Myocyte (in vitro differentiated cells): ENCODE data around the gene PCNX2. TPM values are rescaled to one million over a fixed set of nuclear protein-coding genes. Genes with fewer than 3 reads are reported as not detected.

Source experiments
- DNase-seq: peaks from one replicate; pipeline ENCODE4 v3.0.0-alpha.2; 2012; ENCODE audit warnings: low read depth
- total RNA-seq: library from RNA; depleted of rRNA; stranded (reverse); fragments of >200 nt; gene quantifications from 2 replicates; pipeline ENCODE4 v1.2.3, GENCODE V29; 2014

The PCNX2 gene
- total RNA-seq, 1 donor from 2014 or later, result 2.3 TPM

DNA sequence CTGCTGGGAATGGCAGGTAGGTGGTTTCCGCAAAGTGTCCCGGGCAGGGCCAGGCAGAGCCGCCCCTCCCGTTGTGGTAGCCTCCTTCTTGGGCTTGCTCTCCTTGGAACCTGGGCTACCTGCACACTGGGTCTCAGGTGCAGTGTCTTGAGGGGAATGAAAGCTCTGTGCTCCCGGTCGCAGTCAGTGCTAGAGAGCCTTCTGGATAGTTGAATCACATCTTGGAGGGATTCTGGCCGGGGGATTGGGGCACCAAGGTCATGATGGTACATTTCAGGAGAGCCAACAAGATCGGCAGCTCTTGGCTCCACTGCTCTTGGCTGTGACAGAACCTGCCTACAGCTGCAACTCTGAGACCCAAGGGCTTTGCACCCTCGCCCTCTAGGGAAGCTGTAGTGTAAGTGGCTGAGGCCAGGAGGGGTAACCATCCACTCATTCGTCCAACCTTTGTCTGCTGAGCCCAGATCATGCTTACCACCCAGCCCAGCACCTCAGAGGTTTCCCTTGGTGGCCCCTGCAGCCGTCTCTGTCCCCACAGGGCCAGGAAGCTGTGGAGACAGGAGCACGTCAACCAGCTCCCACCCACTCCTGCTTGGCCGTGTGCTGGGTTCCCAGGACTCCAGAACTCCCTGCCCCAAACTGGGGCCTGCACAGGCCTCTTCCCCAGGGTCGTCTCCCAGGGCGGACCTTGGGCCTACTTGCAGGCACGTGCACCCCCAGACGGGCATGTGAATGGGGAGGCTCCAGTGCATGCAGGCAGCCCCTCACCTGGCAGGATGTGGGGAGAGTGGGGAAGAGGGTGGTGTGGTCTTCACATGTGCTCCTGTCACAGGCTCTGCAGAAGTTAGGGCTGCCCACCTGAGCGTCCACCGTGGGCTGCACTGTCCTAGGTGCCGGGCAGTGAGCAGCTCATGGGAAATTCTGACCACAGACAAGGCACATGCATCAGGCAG lies 305.1 kb downstream of the PCNX2 start:
- no peak for DNase-seq

- DNase-seq, result peak; percentile 24
Measured at GRCh38 chr1:232988572-232989040, 306.9 kb downstream of the PCNX2 start.

GRCh38 chr1:232987774-232988140 lies 307.8 kb downstream of the PCNX2 start:
- no peak for DNase-seq

DNA sequence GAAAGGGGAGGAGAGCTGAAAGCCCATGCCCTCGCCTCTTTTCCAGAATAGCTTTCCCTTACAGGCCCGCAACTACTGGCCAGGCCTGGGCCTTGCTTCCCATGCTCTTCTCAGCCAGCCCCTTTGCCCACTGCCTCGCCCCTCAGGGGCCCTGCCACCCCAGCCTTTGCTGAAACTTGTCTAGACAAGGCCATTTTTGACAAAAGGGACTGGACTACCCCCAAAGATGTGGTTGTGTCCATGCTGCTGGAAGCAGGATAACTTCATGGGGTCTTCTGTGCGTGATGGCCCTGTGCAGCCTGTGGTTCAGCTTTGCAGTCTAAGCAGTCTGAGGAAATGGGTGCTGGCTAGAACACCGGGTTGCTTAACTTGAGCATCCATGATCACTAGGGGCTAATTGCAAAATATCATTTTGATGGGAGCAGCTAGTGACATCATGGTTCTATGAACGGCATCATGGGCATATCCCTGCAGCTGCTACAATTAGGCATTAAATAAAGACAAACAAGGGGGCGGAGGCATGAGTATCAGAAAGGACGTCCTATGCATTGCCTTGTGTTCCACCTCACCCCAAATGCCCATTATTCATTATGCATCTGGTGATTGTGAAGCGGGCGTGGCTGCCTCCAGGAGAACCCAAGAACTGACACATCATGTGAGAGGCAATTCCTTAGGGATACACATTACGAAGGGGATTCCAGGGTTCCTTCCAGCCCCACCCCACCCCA lies 308.3 kb downstream of the PCNX2 start:
- DNase-seq, result no peak

DNA sequence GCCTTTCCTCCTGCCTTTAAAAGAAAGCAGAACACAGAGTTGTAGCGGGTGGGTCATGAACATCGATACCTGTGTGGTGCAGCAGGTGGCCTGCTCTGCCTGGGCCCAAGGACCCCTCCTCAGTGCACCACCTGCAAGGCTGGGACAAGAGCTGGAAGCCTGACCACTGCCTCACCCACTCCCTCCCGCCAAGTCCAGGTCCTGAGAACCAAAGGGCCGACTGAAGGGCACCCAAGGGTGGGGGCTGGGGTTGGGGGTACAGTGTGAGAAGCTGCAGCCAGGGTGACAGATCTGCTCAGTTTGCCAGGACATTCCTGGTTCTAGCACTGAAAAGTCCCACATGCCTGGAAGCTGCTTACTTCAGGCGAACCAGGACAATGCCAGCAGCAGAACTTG lies 309.0 kb downstream of the PCNX2 start:
- DNase-seq, result no peak

GRCh38 chr1:232985882-232986526 lies 309.5 kb downstream of the PCNX2 start:
- no peak for DNase-seq

DNA sequence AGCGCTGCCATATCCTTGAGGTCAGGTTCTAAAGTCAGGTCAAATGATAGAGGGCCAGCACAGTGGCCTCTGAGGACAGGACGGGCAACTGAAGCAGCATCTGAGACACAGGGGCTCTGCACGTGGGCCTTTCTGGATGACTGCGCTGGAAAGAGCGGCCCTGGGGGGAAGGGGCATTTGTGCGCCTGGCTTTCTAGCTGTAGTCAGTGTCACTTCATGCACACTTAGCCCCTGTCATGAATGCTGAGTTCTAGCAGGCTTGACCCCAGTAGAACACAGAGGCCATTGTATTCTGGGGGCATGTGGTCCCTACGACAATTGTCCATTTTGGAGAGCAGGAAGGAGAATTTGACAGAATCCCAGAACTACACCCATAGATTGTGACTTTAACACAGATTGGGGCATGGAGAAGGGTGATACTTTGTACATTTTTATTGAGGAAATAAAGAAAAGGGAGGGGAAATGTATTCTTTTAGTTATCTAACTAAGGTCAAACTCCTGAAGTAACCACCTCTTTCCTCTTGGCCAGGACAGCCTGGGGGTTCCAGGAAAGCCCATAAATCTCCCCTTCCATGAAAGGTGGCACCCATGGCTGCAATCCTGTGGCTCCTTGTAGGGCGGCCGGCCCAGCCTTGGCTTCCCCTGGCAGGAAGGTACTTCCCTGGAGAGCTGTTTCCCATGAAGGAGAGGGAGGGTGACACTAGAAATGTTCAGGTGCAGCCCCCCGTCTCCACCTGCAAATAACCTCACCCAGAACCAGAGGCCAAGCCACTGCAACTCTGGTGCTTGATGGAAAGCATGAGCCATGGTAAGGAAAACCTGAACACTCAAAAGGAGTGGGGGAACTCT lies 310.7 kb downstream of the PCNX2 start:
- DNase-seq, result no peak

DNA sequence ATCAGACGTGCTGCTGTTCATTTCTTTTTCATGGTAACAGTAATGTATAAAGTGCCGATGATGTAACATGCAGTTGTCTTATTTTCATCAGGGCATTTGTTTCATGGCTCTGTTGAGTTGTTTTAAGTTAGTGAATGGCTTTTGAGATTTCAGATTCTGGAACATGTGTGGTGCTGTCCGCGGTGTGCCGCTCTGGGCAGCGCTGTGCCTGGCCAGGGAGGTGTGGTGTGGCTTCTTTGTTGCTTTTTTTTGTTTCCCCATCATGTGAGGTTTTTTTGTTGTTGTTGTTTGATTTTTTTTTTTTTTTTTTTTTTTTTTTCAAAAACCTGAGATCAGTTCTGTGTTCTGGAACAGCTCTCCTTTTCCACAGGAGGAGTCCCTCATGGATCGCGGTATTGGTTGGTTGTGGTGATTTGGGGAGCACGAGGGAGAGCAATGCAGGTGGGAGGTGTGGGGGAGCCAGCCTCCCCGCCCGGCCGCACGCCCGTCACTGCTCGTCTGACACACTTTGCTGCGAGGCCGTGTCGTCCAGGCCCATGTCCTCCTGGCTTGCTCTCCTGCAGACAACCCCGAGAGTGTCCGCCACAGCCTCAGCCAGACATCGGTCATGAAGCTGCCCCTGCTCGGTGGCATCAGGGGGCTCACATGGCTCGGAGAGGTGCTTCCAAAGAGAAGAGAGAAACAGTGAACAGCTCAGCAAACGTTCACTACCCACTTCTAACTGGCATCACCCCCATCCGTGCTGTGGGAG lies 311.5 kb downstream of the PCNX2 start:
- DNase-seq, result no peak

GRCh38 chr1:232983375-232983774 lies 312.1 kb downstream of the PCNX2 start:
- DNase-seq, result no peak

DNA sequence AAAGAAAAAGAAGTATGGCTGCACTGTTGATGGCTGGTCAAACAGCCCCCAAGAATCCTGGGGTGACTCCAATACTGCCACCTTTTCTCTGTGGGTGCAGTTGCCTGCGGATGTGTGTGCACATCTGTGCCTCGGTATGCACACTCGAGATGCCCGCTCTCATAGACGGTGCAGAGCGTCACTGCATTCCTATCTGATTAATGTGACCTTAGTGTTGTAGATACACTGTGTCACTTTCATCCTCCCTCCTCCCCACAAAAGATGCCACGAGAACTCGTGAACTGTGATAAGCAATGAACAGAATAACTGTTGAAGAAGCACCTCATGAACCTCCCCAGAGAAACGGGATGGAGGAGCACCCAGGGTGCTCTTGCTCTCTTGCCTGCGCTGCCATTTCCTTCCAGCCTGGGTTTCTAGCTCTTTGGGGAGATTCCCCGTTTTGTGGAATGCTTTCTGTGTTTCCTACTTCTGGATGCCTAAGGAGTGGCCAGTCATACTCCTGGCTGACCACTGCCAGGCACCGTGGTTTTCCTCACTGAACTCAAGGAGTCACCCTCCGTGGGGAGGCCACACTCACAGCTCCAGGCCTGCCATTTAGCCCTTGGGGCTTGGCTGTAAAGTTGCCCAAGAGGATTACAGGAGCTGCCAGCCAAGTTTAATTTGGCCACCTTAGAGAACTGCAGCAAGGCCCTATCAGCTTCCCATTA lies 313.1 kb downstream of the PCNX2 start:
- DNase-seq, result peak; percentile 63

- no peak for DNase-seq
Measured at GRCh38 chr1:232980986-232981560, 314.5 kb downstream of the PCNX2 start.

DNA sequence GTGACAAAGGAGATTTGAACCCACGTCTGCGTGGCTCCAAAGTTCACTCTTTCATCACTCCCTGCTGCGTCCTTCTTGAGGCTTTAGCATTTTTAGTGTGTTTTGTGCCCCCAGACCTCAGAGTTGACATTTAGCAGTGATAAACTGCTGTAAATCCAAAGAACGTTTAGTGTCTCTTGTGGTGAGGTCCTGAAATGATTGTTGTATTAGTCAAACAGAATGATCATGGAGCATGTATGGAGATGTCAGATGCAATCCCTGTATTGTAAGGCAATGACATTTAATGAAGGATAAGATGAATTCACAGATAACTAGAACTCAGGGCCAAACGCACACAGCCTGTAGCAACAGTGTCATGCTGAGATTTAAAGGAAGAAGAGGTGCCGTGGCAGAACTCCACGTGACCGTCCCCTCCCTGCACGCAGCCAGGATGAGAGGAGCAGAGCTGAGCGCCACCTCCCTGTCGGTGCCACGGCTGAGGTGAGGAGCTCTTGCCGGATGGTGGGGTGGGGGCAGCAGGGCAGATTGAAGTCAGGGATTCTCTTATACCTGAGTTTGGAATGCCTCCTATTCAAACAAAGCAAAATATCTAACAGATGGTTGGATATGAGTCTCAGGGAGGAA lies 315.1 kb downstream of the PCNX2 start:
- no peak for DNase-seq

GRCh38 chr1:232979558-232979957 lies 316.0 kb downstream of the PCNX2 start:
- DNase-seq, result no peak

- DNase-seq, result no peak
Measured at GRCh38 chr1:232978815-232979214, 316.7 kb downstream of the PCNX2 start.

DNA sequence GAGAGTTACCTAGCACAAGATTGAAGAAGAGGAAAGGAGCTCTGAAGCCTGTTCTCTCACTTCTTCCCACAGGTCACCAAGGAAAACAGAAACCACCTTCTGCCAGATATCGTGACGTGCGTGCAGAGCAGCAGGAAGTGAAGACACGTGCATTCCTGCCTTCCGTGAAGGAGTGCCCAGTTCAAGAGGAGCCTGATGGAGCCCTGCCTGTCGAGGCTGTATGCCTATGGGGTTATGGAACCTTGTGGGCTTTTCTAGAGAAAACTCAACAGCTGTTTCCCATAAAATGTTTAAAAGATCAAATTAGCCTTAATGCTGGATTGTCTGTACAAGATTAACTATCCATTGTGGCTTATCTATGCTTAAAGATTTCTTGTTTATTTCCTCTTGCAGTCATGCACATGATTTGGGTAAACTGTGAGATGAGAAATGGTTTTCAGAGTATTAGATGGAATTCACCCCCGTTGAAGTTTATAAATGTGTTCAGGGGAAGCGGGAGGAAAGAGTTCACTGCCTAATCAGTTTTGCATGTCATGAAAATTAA lies 317.4 kb downstream of the PCNX2 start:
- no peak for DNase-seq

GRCh38 chr1:232974971-232975370 lies 320.6 kb downstream of the PCNX2 start:
- DNase-seq, result no peak

DNA sequence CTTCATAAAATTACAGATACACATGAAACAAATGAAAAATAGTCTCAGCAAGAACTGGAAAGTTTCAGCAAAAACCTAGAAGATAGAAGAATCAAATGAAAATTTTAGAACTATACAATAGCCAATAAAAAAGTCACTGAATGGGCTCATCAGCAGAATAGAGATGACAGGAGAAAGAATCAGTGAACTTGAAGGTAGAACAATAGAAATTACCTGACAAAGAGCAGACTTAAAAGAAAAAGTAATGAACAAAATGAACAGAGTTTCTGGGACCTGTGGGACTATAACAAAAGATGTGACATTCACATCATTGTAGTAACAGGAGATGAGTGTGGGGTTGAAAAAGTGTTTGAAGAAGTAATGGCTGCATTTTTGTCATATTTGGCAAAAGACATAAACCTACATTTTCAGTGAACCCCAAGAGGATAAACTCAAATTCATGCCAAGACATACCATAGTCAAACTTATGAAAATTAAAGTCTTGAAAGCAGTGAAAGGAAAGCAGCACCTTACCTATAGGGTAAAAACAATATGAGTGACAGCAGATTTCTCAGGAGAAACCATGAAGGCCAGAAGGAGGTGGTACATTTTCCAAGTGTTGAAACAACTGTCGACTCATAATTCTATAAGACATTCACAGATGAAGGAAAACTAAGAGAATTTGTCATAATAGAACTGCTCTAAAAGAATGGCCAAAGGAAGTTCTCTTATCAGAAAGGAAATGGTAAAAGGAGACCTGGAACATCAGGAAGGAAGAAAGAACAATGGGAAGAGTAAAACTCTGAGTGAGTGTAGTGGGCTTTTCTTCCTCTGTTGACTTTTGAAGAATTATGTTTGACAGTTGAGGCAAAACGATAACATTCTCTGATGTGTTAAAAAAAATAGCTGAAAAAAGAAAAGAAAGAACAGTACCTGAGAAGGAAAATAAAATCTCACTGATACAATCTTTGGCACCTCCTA lies 321.6 kb downstream of the PCNX2 start:
- no peak for DNase-seq
